ENCODE data around the gene USPL1. TPM values are rescaled to one million over a fixed set of nuclear protein-coding genes. Genes with fewer than 3 reads are reported as not detected.

USPL1 gene
- total and polyA plus RNA-seq, 4 donors, result 4.1 to 13.0 (median 8.2) TPM

DNA sequence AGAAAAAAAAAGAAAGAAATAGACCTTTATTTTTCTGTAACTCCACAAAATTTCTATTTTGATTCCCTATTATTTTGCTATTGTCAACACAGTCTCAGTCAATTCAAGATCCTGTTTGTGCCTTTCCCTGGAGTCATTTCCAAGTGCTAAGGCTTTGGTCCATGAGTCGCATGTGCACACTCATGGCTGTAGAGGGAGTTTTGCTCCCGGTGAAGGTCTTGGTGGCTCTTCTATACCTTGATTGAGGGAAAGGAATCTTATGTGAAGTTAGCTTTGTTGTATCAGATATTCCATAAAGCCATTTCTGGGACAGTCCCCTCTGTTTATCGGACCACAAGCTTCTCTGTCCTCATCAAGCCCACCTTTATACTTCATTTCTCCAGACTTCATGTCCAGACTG lies 59.0 kb downstream of the USPL1 start:
- peaks cover 0 to 15% (median 7%) of the 10 kb centered on the region in 4 donors for H3K4me1 ChIP-seq (ENCODE audit: control insufficient read depth in 4 of 4, insufficient read depth in 4 of 4, low read length in 3 of 4)
- no peak overlapping the region for H3K9ac ChIP-seq (ENCODE audit: low read depth in 1 of 2, low read length in 2 of 2)
- no peak overlapping the region for H3K4me3 ChIP-seq (ENCODE audit: low read depth in 1 of 3, low read length in 3 of 3)
- WGBS, result 79% methylated on average over 3 of the region's 3 CpGs
- no peak for DNase-seq (ENCODE audit: low spot score)
- H3K9me3 ChIP-seq (ENCODE audit: control insufficient read depth in 4 of 4, low read length in 3 of 4), result no peaks in the 10 kb centered on the region
- no peaks in the 10 kb centered on the region for H3K27me3 ChIP-seq (ENCODE audit: control insufficient read depth in 4 of 4, insufficient read depth in 4 of 4, low read length in 3 of 4)
- H3K36me3 ChIP-seq (ENCODE audit: control insufficient read depth in 4 of 4, insufficient read depth in 3 of 4, low read depth in 1 of 4, low read length in 3 of 4), result no peaks in the 10 kb centered on the region
- no peak overlapping the region for H3K27ac ChIP-seq (ENCODE audit: low read depth in 1 of 2, low read length in 2 of 2)
- TF ChIP-seq EGR1 (IDR thresholded peaks at IDR 0.05; ENCODE audit: low read depth in 2 of 2), result no peak
- peak in 1 of 2 donors; percentile 24 for TF ChIP-seq RAD21 (IDR thresholded peaks at IDR 0.05)

DNA sequence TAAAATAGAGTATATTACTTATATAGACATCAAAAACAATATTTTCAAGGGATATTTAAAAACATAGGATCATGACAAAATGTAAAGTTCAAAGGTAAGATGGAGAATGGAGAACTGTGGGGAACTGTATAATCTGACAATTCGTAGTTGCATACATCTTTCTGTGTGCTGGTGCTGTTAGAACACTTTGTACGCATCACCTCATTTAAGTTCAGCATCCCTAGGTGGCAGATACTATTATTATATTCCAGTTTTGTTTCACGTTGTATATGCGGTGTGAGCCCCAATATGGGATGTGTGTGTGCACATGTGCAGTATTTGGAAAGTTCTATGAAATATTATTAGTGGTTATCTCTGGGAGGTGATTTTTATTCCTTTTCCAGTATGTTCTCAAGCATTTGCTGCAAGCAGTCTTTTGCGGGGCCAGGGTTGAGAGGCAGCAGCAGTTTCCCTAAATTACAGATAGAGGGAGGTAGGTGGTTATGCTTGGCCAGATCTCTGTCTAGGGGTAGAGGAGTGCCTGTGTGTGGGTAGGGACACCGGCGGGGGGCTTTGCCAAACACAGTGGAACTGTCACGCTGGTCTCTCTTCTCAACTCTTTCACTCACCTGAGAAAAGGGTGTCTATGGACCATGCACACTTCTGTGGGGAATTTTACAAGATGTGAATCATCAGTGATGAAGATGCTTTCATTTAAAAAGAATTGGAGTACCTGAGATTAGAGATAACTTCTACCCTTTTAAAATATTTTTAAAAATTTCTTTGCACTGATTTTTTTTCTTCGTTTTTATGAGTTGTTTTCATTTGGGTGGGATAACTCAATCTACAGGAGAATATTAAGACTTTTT lies 62.0 kb downstream of the USPL1 start:
- no peak for TF ChIP-seq RXRA (IDR thresholded peaks at IDR 0.05)
- TF ChIP-seq, protein P1, sequence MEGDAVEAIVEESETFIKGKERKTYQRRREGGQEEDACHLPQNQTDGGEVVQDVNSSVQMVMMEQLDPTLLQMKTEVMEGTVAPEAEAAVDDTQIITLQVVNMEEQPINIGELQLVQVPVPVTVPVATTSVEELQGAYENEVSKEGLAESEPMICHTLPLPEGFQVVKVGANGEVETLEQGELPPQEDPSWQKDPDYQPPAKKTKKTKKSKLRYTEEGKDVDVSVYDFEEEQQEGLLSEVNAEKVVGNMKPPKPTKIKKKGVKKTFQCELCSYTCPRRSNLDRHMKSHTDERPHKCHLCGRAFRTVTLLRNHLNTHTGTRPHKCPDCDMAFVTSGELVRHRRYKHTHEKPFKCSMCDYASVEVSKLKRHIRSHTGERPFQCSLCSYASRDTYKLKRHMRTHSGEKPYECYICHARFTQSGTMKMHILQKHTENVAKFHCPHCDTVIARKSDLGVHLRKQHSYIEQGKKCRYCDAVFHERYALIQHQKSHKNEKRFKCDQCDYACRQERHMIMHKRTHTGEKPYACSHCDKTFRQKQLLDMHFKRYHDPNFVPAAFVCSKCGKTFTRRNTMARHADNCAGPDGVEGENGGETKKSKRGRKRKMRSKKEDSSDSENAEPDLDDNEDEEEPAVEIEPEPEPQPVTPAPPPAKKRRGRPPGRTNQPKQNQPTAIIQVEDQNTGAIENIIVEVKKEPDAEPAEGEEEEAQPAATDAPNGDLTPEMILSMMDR (IDR thresholded peaks at IDR 0.05; ENCODE audit: low read depth, low read length, missing input control), result peak; percentile 43
- TF ChIP-seq RAD21 (IDR thresholded peaks at IDR 0.05), result peak; percentile 71 to 74
- no peak for TF ChIP-seq HNF4G (IDR thresholded peaks at IDR 0.05)
- TF ChIP-seq NR2F2 (IDR thresholded peaks at IDR 0.05), result no peak
- TF ChIP-seq, protein P2, sequence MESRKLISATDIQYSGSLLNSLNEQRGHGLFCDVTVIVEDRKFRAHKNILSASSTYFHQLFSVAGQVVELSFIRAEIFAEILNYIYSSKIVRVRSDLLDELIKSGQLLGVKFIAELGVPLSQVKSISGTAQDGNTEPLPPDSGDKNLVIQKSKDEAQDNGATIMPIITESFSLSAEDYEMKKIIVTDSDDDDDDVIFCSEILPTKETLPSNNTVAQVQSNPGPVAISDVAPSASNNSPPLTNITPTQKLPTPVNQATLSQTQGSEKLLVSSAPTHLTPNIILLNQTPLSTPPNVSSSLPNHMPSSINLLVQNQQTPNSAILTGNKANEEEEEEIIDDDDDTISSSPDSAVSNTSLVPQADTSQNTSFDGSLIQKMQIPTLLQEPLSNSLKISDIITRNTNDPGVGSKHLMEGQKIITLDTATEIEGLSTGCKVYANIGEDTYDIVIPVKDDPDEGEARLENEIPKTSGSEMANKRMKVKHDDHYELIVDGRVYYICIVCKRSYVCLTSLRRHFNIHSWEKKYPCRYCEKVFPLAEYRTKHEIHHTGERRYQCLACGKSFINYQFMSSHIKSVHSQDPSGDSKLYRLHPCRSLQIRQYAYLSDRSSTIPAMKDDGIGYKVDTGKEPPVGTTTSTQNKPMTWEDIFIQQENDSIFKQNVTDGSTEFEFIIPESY (IDR thresholded peaks at IDR 0.05), result no peak
- TF ChIP-seq SP1 (IDR thresholded peaks at IDR 0.05), result no peak
- no peak for TF ChIP-seq JUND (IDR thresholded peaks at IDR 0.05)
- no peak for TF ChIP-seq HNF4A (conservative IDR thresholded peaks at IDR 0.05)
- no peak overlapping the region for H3K9ac ChIP-seq (ENCODE audit: low read depth in 1 of 2, low read length in 2 of 2)
- H3K4me3 ChIP-seq (ENCODE audit: low read depth in 1 of 3, low read length in 3 of 3), result no peak overlapping the region
- no peaks in the 10 kb centered on the region for H3K9me3 ChIP-seq (ENCODE audit: control insufficient read depth in 4 of 4, low read length in 3 of 4)
- H3K27ac ChIP-seq (ENCODE audit: low read depth in 1 of 2, low read length in 2 of 2), result no peak overlapping the region
- H3K36me3 ChIP-seq (ENCODE audit: control insufficient read depth in 4 of 4, insufficient read depth in 3 of 4, low read depth in 1 of 4, low read length in 3 of 4), result no peaks in the 10 kb centered on the region
- no peak for DNase-seq (ENCODE audit: low spot score)
- H3K27me3 ChIP-seq (ENCODE audit: control insufficient read depth in 4 of 4, insufficient read depth in 4 of 4, low read length in 3 of 4), result no peaks in the 10 kb centered on the region
- H3K4me1 ChIP-seq (ENCODE audit: control insufficient read depth in 4 of 4, insufficient read depth in 4 of 4, low read length in 3 of 4), result peaks cover 0 to under 1% (median 0%) of the 10 kb centered on the region in 4 donors
- WGBS, result 40% methylated on average over 9 of the region's 9 CpGs

DNA sequence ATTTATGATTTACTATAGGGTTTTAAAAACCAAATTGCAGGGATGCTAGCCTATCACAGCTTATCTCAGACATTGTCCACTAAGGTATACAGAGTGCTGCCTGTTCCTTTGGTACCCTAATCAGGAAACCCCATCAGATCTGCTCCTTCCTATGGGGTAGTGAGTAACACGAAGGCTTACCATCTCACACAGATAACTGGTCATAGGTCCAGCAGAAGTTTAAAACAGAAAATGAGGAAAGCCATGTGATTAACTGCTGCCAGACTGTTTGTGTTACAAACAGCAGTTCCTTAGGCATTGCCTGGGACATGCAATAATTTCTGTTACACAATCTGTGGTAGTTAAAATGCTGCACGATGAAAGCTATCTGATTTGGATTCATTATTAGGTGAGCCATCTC lies 64.1 kb downstream of the USPL1 start:
- WGBS, result 14% methylated on average over 2 of the region's 2 CpGs
- Histone ChIP-seq H3K27ac (ENCODE audit: low read depth in 1 of 2, low read length in 2 of 2) (no peak overlapping the region), H3K36me3 (ENCODE audit: control insufficient read depth in 4 of 4, insufficient read depth in 3 of 4, low read depth in 1 of 4, low read length in 3 of 4) (no peaks in the 10 kb centered on the region), H3K4me1 (ENCODE audit: control insufficient read depth in 4 of 4, insufficient read depth in 4 of 4, low read length in 3 of 4) (no peaks in the 10 kb centered on the region), H3K27me3 (ENCODE audit: control insufficient read depth in 4 of 4, insufficient read depth in 4 of 4, low read length in 3 of 4) (no peaks in the 10 kb centered on the region), H3K9ac (ENCODE audit: low read depth in 1 of 2, low read length in 2 of 2) (no peak overlapping the region), H3K9me3 (ENCODE audit: control insufficient read depth in 4 of 4, low read length in 3 of 4) (no peaks in the 10 kb centered on the region), H3K4me3 (ENCODE audit: low read depth in 1 of 3, low read length in 3 of 3) (no peak overlapping the region)
- no peak for TF ChIP-seq HNF4A (conservative IDR thresholded peaks at IDR 0.05)
- no peak for TF ChIP-seq FOXA1 (IDR thresholded peaks at IDR 0.05)
- no peak for TF ChIP-seq FOXA2 (IDR thresholded peaks at IDR 0.05)
- TF ChIP-seq, protein P1 (IDR thresholded peaks at IDR 0.05; ENCODE audit: low read depth, low read length, missing input control), result no peak
- TF ChIP-seq HNF4G (IDR thresholded peaks at IDR 0.05), result no peak
- no peak for TF ChIP-seq YY1 (IDR thresholded peaks at IDR 0.05)
- no peak for TF ChIP-seq JUND (IDR thresholded peaks at IDR 0.05)
- TF ChIP-seq, protein P3, sequence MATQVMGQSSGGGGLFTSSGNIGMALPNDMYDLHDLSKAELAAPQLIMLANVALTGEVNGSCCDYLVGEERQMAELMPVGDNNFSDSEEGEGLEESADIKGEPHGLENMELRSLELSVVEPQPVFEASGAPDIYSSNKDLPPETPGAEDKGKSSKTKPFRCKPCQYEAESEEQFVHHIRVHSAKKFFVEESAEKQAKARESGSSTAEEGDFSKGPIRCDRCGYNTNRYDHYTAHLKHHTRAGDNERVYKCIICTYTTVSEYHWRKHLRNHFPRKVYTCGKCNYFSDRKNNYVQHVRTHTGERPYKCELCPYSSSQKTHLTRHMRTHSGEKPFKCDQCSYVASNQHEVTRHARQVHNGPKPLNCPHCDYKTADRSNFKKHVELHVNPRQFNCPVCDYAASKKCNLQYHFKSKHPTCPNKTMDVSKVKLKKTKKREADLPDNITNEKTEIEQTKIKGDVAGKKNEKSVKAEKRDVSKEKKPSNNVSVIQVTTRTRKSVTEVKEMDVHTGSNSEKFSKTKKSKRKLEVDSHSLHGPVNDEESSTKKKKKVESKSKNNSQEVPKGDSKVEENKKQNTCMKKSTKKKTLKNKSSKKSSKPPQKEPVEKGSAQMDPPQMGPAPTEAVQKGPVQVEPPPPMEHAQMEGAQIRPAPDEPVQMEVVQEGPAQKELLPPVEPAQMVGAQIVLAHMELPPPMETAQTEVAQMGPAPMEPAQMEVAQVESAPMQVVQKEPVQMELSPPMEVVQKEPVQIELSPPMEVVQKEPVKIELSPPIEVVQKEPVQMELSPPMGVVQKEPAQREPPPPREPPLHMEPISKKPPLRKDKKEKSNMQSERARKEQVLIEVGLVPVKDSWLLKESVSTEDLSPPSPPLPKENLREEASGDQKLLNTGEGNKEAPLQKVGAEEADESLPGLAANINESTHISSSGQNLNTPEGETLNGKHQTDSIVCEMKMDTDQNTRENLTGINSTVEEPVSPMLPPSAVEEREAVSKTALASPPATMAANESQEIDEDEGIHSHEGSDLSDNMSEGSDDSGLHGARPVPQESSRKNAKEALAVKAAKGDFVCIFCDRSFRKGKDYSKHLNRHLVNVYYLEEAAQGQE (IDR thresholded peaks at IDR 0.05), result no peak
- TF ChIP-seq RAD21 (IDR thresholded peaks at IDR 0.05), result no peak
- no peak for TF ChIP-seq TAF1 (conservative IDR thresholded peaks at IDR 0.05)
- no peak for TF ChIP-seq NR2F2 (IDR thresholded peaks at IDR 0.05)
- no peak for DNase-seq (ENCODE audit: low spot score)

Data from liver (tissue), 9 donors.